HCT116 (cell line): ENCODE data around the gene TAL1. TPM values are rescaled to one million over a fixed set of nuclear protein-coding genes. Genes with fewer than 3 reads are reported as not detected.

Experiments used
- ATAC-seq: fragments of 200-7000 bp; cut with Tn5 transposase; 2 replicates; pipeline ENCODE4 v1.9.1; 2020; ENCODE audit warnings: mild to moderate bottlenecking, moderate library complexity
- BruUV-seq: library from RNA; stranded (reverse); fragments of 400-500 nt; replicated peaks from 2 replicates; lab custom pipeline; 2021; lab: Mats Ljungman, UMichigan
- CTCF ChIA-PET: fragments of 300-600 bp; sonication (Branson Sonifier 250); formaldehyde crosslinking; loops from one replicate; lab custom pipeline; 2021; ENCODE audit warnings: antibody characterized with exemption; lab: Charles Lee
- POLR2A ChIA-PET: fragments of 300-600, 350-600 bp; sonication (Branson Sonifier 250); formaldehyde crosslinking; loops from one replicate; lab custom pipeline; 2021; ENCODE audit warnings: antibody characterized with exemption; lab: Charles Lee
- RAD21 ChIA-PET, 2 experiments: fragments of 300-600 bp; sonication (Branson Sonifier 250); formaldehyde crosslinking; loops; one replicate each; lab custom pipeline; 2023; ENCODE audit warnings: low total read pairs in 2 of 2; ENCODE audit not compliant: uncharacterized antibody in 2 of 2, unreplicated experiment in 2 of 2, low non-redundant PET in 1 of 2; lab: Charles Lee
- DNase-seq: peaks from one replicate; pipeline ENCODE4 v3.0.0-alpha.2; 2010; ENCODE audit warnings: low read depth, low spot score
- H2AFZ ChIP-seq: fragments of 200-600 bp; shearing (Covaris generic), sonication (generic); 2 replicates; pipeline ENCODE4 v1.6.1; 2017; ENCODE audit warnings: low read depth, mixed run types, mixed read lengths, antibody characterized with exemption, low read length; ENCODE audit not compliant: poor library complexity, severe bottlenecking
- H3K27ac ChIP-seq: 2 replicates; pipeline ENCODE4 v1.5.1; 2012; ENCODE audit warnings: low read depth, low read length
- H3K27me3 ChIP-seq: fragments of 200-600 bp; sonication (generic); 2 replicates; pipeline ENCODE4 v1.6.1; 2016; ENCODE audit warnings: mixed run types, low read length, mixed read lengths; ENCODE audit not compliant: insufficient read depth
- H3K36me3 ChIP-seq, 2 experiments: fragments of 200-500 bp in 1 of 2; fragments of 200-600 bp in 1 of 2; sonication (Bioruptor generic) in 1 of 2; sonication (generic) in 1 of 2; 2 replicates each; pipeline versions ENCODE4 v1.5.1 to v1.6.1; 2014 to 2016; ENCODE audit warnings: low read length in 2 of 2, inconsistent platforms in 1 of 2, mixed read lengths in 1 of 2, mixed run types in 1 of 2; ENCODE audit not compliant: insufficient read depth in 2 of 2, control insufficient read depth in 1 of 2
- H3K4me1 ChIP-seq, 2 experiments: fragments of 200-600 bp in 1 of 2; sonication (generic) in 1 of 2; 2 replicates each; pipeline versions ENCODE4 v1.5.1 to v1.6.1; 2012 to 2017; ENCODE audit warnings: low read length in 2 of 2, inconsistent platforms in 1 of 2, mild to moderate bottlenecking in 1 of 2, mixed read lengths in 1 of 2, mixed run types in 1 of 2, moderate library complexity in 1 of 2; ENCODE audit not compliant: insufficient read depth in 2 of 2, control insufficient read depth in 1 of 2
- H3K4me2 ChIP-seq: fragments of 200-600 bp; sonication (generic); 2 replicates; pipeline ENCODE4 v1.6.1; 2017; ENCODE audit warnings: mixed run types, low read length, mixed read lengths
- H3K4me3 ChIP-seq, 2 experiments: fragments of 200-600 bp in 1 of 2; sonication (generic) in 1 of 2; replicated peaks in 1 of 2; 2 replicates each; pipeline ENCODE4 v1.5.1; 2011 to 2016; ENCODE audit warnings: low read length in 2 of 2, control low read depth in 1 of 2, low read depth in 1 of 2, mild to moderate bottlenecking in 1 of 2, mixed read lengths in 1 of 2, mixed run types in 1 of 2
- H3K79me2 ChIP-seq: fragments of 200-600 bp; sonication (generic); 2 replicates; pipeline ENCODE4 v1.6.1; 2017; ENCODE audit warnings: mild to moderate bottlenecking, mixed run types, low read length, moderate library complexity, mixed read lengths; ENCODE audit not compliant: insufficient read depth
- H3K9ac ChIP-seq: fragments of 200-600 bp; sonication (generic); 2 replicates; pipeline ENCODE4 v1.6.1; 2016; ENCODE audit warnings: low read length, mixed read lengths
- H3K9me2 ChIP-seq: fragments of 200-600 bp; sonication (generic), shearing (Covaris generic); 2 replicates; pipeline ENCODE4 v1.6.1; 2017; ENCODE audit warnings: mixed run types, mild to moderate bottlenecking, moderate library complexity; ENCODE audit not compliant: insufficient read depth
- H3K9me3 ChIP-seq, 2 experiments: fragments of 200-500 bp in 1 of 2; fragments of 200-600 bp in 1 of 2; sonication (Bioruptor generic) in 1 of 2; sonication (generic) in 1 of 2; 2 replicates each; pipeline ENCODE4 v1.6.1; 2014 to 2017; ENCODE audit warnings: low read length in 2 of 2, mixed read lengths in 2 of 2, inconsistent platforms in 1 of 2, low read depth in 1 of 2, mild to moderate bottlenecking in 1 of 2, mixed run types in 1 of 2, moderate library complexity in 1 of 2; ENCODE audit not compliant: control insufficient read depth in 1 of 2, insufficient read depth in 1 of 2
- H4K20me1 ChIP-seq: fragments of 200-600 bp; sonication (generic), shearing (Covaris generic); 2 replicates; pipeline ENCODE4 v1.6.1; 2017; ENCODE audit warnings: mixed run types, mild to moderate bottlenecking, moderate library complexity; ENCODE audit not compliant: insufficient read depth
- CBX3 ChIP-seq: IDR thresholded peaks from 2 replicates; pipeline ENCODE4 v1.6.1; 2012; ENCODE audit warnings: low read depth
- CEBPB ChIP-seq: IDR thresholded peaks from 2 replicates; pipeline ENCODE4 v1.6.1; 2012; ENCODE audit warnings: low read depth
- EGR1 ChIP-seq: IDR thresholded peaks from 2 replicates; pipeline ENCODE4 v1.6.1; 2012; ENCODE audit warnings: low read depth
- ELF1 ChIP-seq: IDR thresholded peaks from 2 replicates; pipeline ENCODE4 v1.6.1; 2012; ENCODE audit warnings: low read depth, borderline replicate concordance
- EZH2 ChIP-seq: fragments of 200-600 bp; sonication (generic); IDR thresholded peaks from 2 replicates; pipeline ENCODE4 v1.6.1; 2017; ENCODE audit warnings: antibody characterized with exemption, mixed run types
- EZH2phosphoT487 ChIP-seq: fragments of 200-600 bp; IDR thresholded peaks from 2 replicates; pipeline ENCODE4 v1.6.1; 2018; ENCODE audit warnings: antibody characterized with exemption, borderline replicate concordance
- FOSL1 ChIP-seq: IDR thresholded peaks from 2 replicates; pipeline ENCODE4 v1.6.1; 2012; ENCODE audit warnings: low read depth
- JUND ChIP-seq: IDR thresholded peaks from 2 replicates; pipeline ENCODE4 v1.6.1; 2012
- POLR2A ChIP-seq: IDR thresholded peaks from 2 replicates; pipeline ENCODE4 v1.7.0; 2011; ENCODE audit warnings: borderline replicate concordance; ENCODE audit not compliant: insufficient read depth, insufficient read length; ENCODE audit errors: extremely low read depth
- POLR2AphosphoS5 ChIP-seq: IDR thresholded peaks from 2 replicates; pipeline ENCODE4 v1.6.1; 2011; ENCODE audit warnings: mild to moderate bottlenecking, low read depth, low read length, moderate library complexity
- REST ChIP-seq: IDR thresholded peaks from 2 replicates; pipeline ENCODE4 v1.6.1; 2012; ENCODE audit warnings: low read depth
- SIN3A ChIP-seq: IDR thresholded peaks from 2 replicates; pipeline ENCODE4 v1.6.1; 2012; ENCODE audit warnings: low read depth
- TCF7L2 ChIP-seq: IDR thresholded peaks from 2 replicates; pipeline ENCODE4 v1.7.0; 2011; ENCODE audit warnings: borderline replicate concordance, inconsistent platforms; ENCODE audit not compliant: insufficient read depth, insufficient read length; ENCODE audit errors: extremely low read depth
- YY1 ChIP-seq: IDR thresholded peaks from 2 replicates; pipeline ENCODE4 v1.6.1; 2011; ENCODE audit warnings: low read length, low read depth, moderate library complexity, mild to moderate bottlenecking; ENCODE audit not compliant: insufficient replicate concordance; ENCODE audit errors: extremely low read depth
- ZFX ChIP-seq: fragments of 450-650 bp; IDR thresholded peaks from 2 replicates; pipeline ENCODE4 v1.6.1; 2017
- ZNF274 ChIP-seq: fragments of 200-500 bp; sonication (Bioruptor generic); IDR thresholded peaks from 2 replicates; pipeline ENCODE4 v1.6.1; 2014; ENCODE audit warnings: mild to moderate bottlenecking, low read depth, low read length, inconsistent platforms
- intact Hi-C: fragments of 100-400 bp; cut with micrococcal nuclease; formaldehyde crosslinking; loops from 2 replicates; pipeline ENCODE4 v1.10.0; 2022
- total RNA-seq: library from RNA; stranded (reverse); gene quantifications from one replicate; pipeline ENCODE4 v1.2.1, GENCODE V29; 2021; ENCODE audit not compliant: unreplicated experiment
- TF ChIP-seq, protein P1 (sequence below): IDR thresholded peaks from 2 replicates; pipeline ENCODE4 v1.6.1; 2012

The TAL1 gene
- total RNA-seq, 1 experiment from 2014 or later, result 0.05 TPM

DNA sequence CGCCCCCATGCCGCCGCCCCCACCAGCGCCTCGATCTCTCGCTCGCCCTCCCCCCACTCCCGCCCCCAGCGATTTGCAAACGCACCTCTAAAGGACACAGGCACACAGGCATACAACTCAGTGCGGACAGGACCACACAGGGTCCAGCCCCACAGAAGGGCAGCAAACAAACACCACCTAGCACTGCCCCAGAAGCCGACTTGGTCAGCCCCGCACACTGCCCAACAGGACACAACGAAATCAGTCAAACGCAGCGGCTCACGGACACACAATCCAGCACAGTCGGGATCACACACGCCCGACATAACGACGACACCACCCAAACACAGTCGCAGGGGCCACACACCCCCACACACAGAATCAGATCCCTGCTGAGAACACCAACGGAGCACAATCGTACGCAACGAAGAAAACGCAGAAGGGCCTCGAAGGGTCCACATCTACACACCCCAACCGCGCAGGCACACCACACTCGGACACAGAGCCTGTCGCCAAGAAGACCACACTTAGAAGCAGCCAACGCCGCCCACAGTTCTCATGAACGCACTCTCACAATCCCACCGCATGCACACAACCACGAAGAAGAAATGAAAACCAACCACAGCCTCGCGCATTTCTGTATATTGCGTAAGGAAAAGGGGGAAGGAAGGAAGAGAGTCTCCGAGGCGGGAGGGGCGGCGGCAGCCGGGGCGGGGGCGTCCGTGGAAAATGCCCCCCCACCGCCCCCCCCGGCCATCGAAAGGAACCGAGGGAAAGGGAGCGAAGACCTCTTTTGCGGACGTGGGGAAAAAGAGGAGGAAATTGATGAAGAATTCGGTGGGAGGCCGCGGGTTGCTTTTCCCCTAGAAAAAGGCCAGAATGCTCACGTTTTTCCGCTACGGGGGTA lies 481 bp downstream of the TAL1 start:
- Histone ChIP-seq H3K4me3 (no peak overlapping the region), H3K9me2 (no peaks in the 10 kb centered on the region), H3K27me3 (no peaks in the 10 kb centered on the region), H2AFZ (no peak overlapping the region), H3K4me2 (no peak overlapping the region)
- DNase-seq (no peak), ATAC-seq (no peak)
- no TSS peak for BruUV-seq
- TF ChIP-seq FOSL1 (no peak), JUND (no peak), REST (no peak), EGR1 (no peak), ELF1 (no peak), POLR2A (no peak), TCF7L2 (no peak), YY1 (no peak), EZH2phosphoT487 (no peak), SIN3A (no peak), ZNF274 (no peak), CEBPB (no peak), EZH2 (no peak), POLR2AphosphoS5 (no peak), ZFX (no peak), CBX3 (no peak)
- TF ChIP-seq, protein P1, sequence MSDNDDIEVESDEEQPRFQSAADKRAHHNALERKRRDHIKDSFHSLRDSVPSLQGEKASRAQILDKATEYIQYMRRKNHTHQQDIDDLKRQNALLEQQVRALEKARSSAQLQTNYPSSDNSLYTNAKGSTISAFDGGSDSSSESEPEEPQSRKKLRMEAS, result no peak
- TF ChIP-seq, all 23 proteins: peak for 0
- ChIA-PET RAD21 (no interaction called here), POLR2A (no interaction called here), CTCF (no interaction called here)
- Histone ChIP-seq H3K9me3 (no peaks in the 10 kb centered on the region), H3K79me2 (no peaks in the 10 kb centered on the region), H3K36me3 (no peaks in the 10 kb centered on the region), H4K20me1 (no peaks in the 10 kb centered on the region), H3K9ac (no peak overlapping the region), H3K27ac (no peak overlapping the region), H3K4me1 (no peaks in the 10 kb centered on the region)
- intact Hi-C loops, result no loop called here
